Activated T-cell treated with anti-CD3 and anti-CD28 coated beads, Interleukin-2, amount 50 U/mL, for 24 hours (primary cell): ENCODE measurements around the gene PCSK1N.

Experiments used
- DNase-seq: peaks from one replicate; pipeline ENCODE4 v3.0.0-alpha.2; 2020
- H3K27ac Mint-ChIP-seq: 2 replicates; pipeline ENCODE4 v1.8.0; 2020; ENCODE audit warnings: mild to moderate bottlenecking, mixed read lengths
- H3K27me3 Mint-ChIP-seq: 2 replicates; pipeline ENCODE4 v1.8.0; 2020; ENCODE audit warnings: mixed read lengths
- H3K36me3 Mint-ChIP-seq: 2 replicates; pipeline ENCODE4 v1.8.0; 2020; ENCODE audit warnings: low read depth, mixed read lengths
- H3K4me1 Mint-ChIP-seq: 2 replicates; pipeline ENCODE4 v1.8.0; 2020; ENCODE audit warnings: low read depth, mixed read lengths
- H3K4me3 Mint-ChIP-seq: 2 replicates; pipeline ENCODE4 v1.8.0; 2020; ENCODE audit warnings: mild to moderate bottlenecking, moderate library complexity, mixed read lengths
- H3K9me3 Mint-ChIP-seq: 2 replicates; pipeline ENCODE4 v1.8.0; 2020; ENCODE audit warnings: mixed read lengths

The PCSK1N gene

GRCh38 chrX:48813644-48814043 is 21.8 kb downstream of the PCSK1N start:
- peaks cover 12% of the 10 kb centered on the region for H3K36me3 Mint-ChIP-seq
- H3K27me3 Mint-ChIP-seq = peaks cover 7% of the 10 kb centered on the region
- H3K4me3 Mint-ChIP-seq = no peak overlapping the region
- no peaks in the 10 kb centered on the region for H3K4me1 Mint-ChIP-seq
- H3K9me3 Mint-ChIP-seq = no peaks in the 10 kb centered on the region
- no peak for DNase-seq
- H3K27ac Mint-ChIP-seq = no peak overlapping the region

GRCh38 chrX:48806081-48806480 is 29.3 kb downstream of the PCSK1N start:
- H3K36me3 Mint-ChIP-seq = peaks cover 24% of the 10 kb centered on the region
- peaks cover 21% of the 10 kb centered on the region for H3K4me1 Mint-ChIP-seq
- H3K4me3 Mint-ChIP-seq = no peak overlapping the region
- H3K27ac Mint-ChIP-seq = peak overlapping the region; percentile 12
- H3K9me3 Mint-ChIP-seq = no peaks in the 10 kb centered on the region
- DNase-seq = no peak
- H3K27me3 Mint-ChIP-seq = peaks cover 18% of the 10 kb centered on the region

- peak overlapping the region; percentile 97 for H3K27ac Mint-ChIP-seq
- H3K9me3 Mint-ChIP-seq = no peaks in the 10 kb centered on the region
- peaks cover 26% of the 10 kb centered on the region for H3K4me1 Mint-ChIP-seq
- peak overlapping the region; percentile 87 for H3K4me3 Mint-ChIP-seq
- DNase-seq = no peak
- H3K27me3 Mint-ChIP-seq = peaks cover 20% of the 10 kb centered on the region
- peaks cover 23% of the 10 kb centered on the region for H3K36me3 Mint-ChIP-seq
Measured at GRCh38 chrX:48802905-48803200, 32.6 kb downstream of the PCSK1N start.

- H3K27me3 Mint-ChIP-seq = peaks cover 24% of the 10 kb centered on the region
Measured at GRCh38 chrX:48802089-48802904, 33.1 kb downstream of the PCSK1N start.

GRCh38 chrX:48801280-48802088 is 33.9 kb downstream of the PCSK1N start, which contains the start of gene HDAC6:
HDAC6 (plus strand) TSS chrX:48802067; CDS start chrX:48802693, 626 bp downstream.
- Mint-ChIP-seq H3K4me3 (peak within 1 kb of the TSS; percentile 87), H3K36me3 (peaks cover 23% of the 10 kb centered on the region), H3K27ac (peak within 1 kb of the TSS; percentile 97), H3K9me3 (no peaks in the 10 kb centered on the region), H3K4me1 (peaks cover 20% of the 10 kb centered on the region), H3K27me3 (peaks cover 24% of the 10 kb centered on the region)
- DNase-seq = peak; percentile 92

More at GRCh38 chrX:48802089-48802904, 33.1 kb downstream of the PCSK1N start:
- Mint-ChIP-seq H3K9me3 (no peaks in the 10 kb centered on the region), H3K4me3 (peak overlapping the region; percentile 87), H3K27ac (peak overlapping the region; percentile 97), H3K36me3 (peaks cover 23% of the 10 kb centered on the region), H3K4me1 (peaks cover 26% of the 10 kb centered on the region)
- DNase-seq = no peak

GRCh38 chrX:48800574-48801279 is 34.7 kb downstream of the PCSK1N start:
- DNase-seq = no peak
- Mint-ChIP-seq H3K4me3 (peak overlapping the region; percentile 87), H3K4me1 (peaks cover 14% of the 10 kb centered on the region), H3K27ac (peak overlapping the region; percentile 97), H3K27me3 (peaks cover 31% of the 10 kb centered on the region), H3K9me3 (no peaks in the 10 kb centered on the region), H3K36me3 (peaks cover 23% of the 10 kb centered on the region)

GRCh38 chrX:48798318-48798717 is 37.1 kb downstream of the PCSK1N start:
- no peaks in the 10 kb centered on the region for H3K9me3 Mint-ChIP-seq
- no peak for DNase-seq
- no peak overlapping the region for H3K27ac Mint-ChIP-seq
- H3K4me1 Mint-ChIP-seq = peaks cover 14% of the 10 kb centered on the region
- H3K4me3 Mint-ChIP-seq = no peak overlapping the region
- peaks cover 29% of the 10 kb centered on the region for H3K27me3 Mint-ChIP-seq
- peaks cover 8% of the 10 kb centered on the region for H3K36me3 Mint-ChIP-seq

- Mint-ChIP-seq H3K9me3 (no peaks in the 10 kb centered on the region), H3K4me3 (no peak overlapping the region), H3K36me3 (no peaks in the 10 kb centered on the region), H3K27me3 (peaks cover 23% of the 10 kb centered on the region), H3K27ac (no peak overlapping the region), H3K4me1 (no peaks in the 10 kb centered on the region)
- DNase-seq = no peak
Measured at GRCh38 chrX:48794911-48795515, 40.4 kb downstream of the PCSK1N start.

- Mint-ChIP-seq H3K36me3 (no peaks in the 10 kb centered on the region), H3K9me3 (no peaks in the 10 kb centered on the region), H3K27ac (no peak overlapping the region), H3K4me3 (no peak overlapping the region), H3K4me1 (peaks cover 3% of the 10 kb centered on the region), H3K27me3 (peaks cover 21% of the 10 kb centered on the region)
- DNase-seq = no peak
Measured at GRCh38 chrX:48794340-48794910, 41.0 kb downstream of the PCSK1N start.

- Mint-ChIP-seq H3K27ac (no peak overlapping the region), H3K4me1 (peaks cover 6% of the 10 kb centered on the region), H3K36me3 (no peaks in the 10 kb centered on the region), H3K4me3 (no peak overlapping the region), H3K27me3 (peaks cover 21% of the 10 kb centered on the region), H3K9me3 (no peaks in the 10 kb centered on the region)
- no peak for DNase-seq
Measured at GRCh38 chrX:48793935-48794334, 41.5 kb downstream of the PCSK1N start.

- DNase-seq = no peak
- Mint-ChIP-seq H3K9me3 (no peaks in the 10 kb centered on the region), H3K36me3 (no peaks in the 10 kb centered on the region), H3K27me3 (peaks cover 25% of the 10 kb centered on the region), H3K4me1 (peaks cover 6% of the 10 kb centered on the region), H3K4me3 (no peak overlapping the region), H3K27ac (no peak overlapping the region)
Measured at GRCh38 chrX:48792219-48792618, 43.2 kb downstream of the PCSK1N start.

- H3K9me3 Mint-ChIP-seq = no peaks in the 10 kb centered on the region
- no peak overlapping the region for H3K4me3 Mint-ChIP-seq
- H3K4me1 Mint-ChIP-seq = peaks cover 6% of the 10 kb centered on the region
- DNase-seq = no peak
- peaks cover 30% of the 10 kb centered on the region for H3K27me3 Mint-ChIP-seq
- no peaks in the 10 kb centered on the region for H3K36me3 Mint-ChIP-seq
- no peak overlapping the region for H3K27ac Mint-ChIP-seq
Measured at GRCh38 chrX:48791063-48791820, 44.2 kb downstream of the PCSK1N start.

GRCh38 chrX:48790477-48790876 is 44.9 kb downstream of the PCSK1N start:
- Mint-ChIP-seq H3K4me3 (no peak overlapping the region), H3K36me3 (no peaks in the 10 kb centered on the region), H3K9me3 (no peaks in the 10 kb centered on the region), H3K27me3 (peaks cover 29% of the 10 kb centered on the region), H3K4me1 (peaks cover 6% of the 10 kb centered on the region), H3K27ac (no peak overlapping the region)
- DNase-seq = no peak
